T-helper 2 cell treated with Interferon-gamma antibody and Interleukin-4, amounts not matched to agents 5 μg/mL and 100 μg/mL, for 36 hours (primary cell): ENCODE data around the gene PLEKHJ1.

Source experiments
- DNase-seq: peaks from one replicate; pipeline ENCODE4 v3.0.0; 2021; ENCODE audit warnings: low spot score
- H3K27ac Mint-ChIP-seq: one replicate; pipeline ENCODE4 v1.8.0; 2021; ENCODE audit warnings: mild to moderate bottlenecking, mixed read lengths
- H3K27me3 Mint-ChIP-seq: one replicate; pipeline ENCODE4 v1.8.0; 2021; ENCODE audit warnings: low read depth, mixed read lengths
- H3K36me3 Mint-ChIP-seq: one replicate; pipeline ENCODE4 v1.8.0; 2021; ENCODE audit warnings: low read depth, mixed read lengths
- H3K4me1 Mint-ChIP-seq: one replicate; pipeline ENCODE4 v1.8.0; 2021; ENCODE audit warnings: low read depth, mixed read lengths
- H3K4me3 Mint-ChIP-seq: one replicate; pipeline ENCODE4 v1.8.0; 2022; ENCODE audit warnings: mild to moderate bottlenecking, moderate library complexity, mixed read lengths
- H3K9me3 Mint-ChIP-seq: one replicate; pipeline ENCODE4 v1.8.0; 2021; ENCODE audit warnings: mixed read lengths

PLEKHJ1 gene

DNA sequence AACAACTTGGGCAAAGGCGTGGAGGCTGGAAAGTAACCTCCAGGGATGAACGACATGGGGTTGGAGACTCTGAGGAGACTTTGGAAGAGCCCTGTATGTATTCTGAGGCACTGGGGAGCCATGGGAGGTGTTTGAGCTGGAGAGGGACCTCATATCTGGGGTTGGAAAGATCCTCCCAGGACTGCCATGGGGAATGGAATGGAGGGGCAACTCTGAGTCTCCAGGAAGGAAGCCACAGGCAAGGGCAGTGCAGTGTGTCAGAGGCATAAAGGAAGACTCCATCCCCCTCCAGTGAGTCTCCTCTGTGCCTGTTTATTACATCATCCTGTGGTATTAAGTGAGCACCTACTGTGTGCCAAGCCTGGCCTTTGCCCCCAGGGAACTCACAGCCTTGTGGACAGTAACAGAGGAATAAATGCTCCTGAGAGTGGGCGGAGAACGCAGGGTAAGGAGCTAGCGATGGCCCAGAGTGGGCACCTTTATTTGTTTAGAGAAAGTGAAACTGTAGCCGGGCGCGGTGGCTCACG, 38.1 kb upstream of the PLEKHJ1 start:
- peak overlapping the region; percentile 79 for H3K27ac Mint-ChIP-seq
- H3K36me3 Mint-ChIP-seq: peaks cover 32% of the 10 kb centered on the region
- no peak for DNase-seq
- peaks cover 24% of the 10 kb centered on the region for H3K4me1 Mint-ChIP-seq
- no peaks in the 10 kb centered on the region for H3K9me3 Mint-ChIP-seq
- peak overlapping the region; percentile 58 for H3K4me3 Mint-ChIP-seq
- no peaks in the 10 kb centered on the region for H3K27me3 Mint-ChIP-seq

DNA sequence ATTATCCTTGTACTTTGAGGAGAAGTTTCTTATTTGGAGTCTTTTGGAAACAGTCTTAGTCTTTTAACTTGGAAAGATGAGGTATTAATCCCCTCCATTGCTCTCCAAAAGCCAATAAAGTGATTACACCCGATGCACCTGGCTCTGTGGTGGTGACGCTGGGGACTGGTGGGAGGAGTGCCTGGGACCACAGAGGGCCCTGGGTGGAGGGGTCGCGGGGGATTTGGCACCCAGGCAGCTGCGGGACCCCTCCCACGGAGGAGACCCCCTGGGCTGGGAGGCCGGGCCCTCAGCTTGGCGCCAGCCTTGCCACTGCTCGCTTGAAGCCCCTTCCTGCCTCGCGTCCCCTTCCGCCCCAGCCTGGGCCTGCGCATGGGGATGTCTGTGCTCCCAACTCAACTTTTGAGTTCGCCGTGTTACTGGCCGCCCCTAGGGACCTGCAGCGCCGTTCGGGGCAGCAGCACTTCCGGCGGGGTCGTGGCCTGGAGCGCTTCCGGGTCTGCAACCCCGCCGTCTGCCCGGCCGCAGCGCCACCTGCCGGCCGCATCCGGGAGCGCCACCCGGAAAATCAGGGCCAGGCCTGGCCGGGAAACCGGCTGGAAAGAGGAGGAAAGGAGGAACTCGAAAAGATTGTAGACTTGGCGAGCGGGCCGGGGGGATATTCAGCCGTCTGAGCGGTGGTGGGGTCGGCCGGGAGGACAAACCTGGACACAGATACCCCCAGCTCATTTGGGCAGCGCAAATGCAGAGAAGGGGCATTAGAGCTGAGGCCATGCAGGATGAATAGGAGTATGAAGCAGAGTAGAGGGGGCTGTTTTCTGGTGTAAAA, 37.4 kb upstream of the PLEKHJ1 start:
- H3K4me3 Mint-ChIP-seq: peak overlapping the region; percentile 72
- H3K27me3 Mint-ChIP-seq: no peaks in the 10 kb centered on the region
- DNase-seq: peak; percentile 76
- peaks cover 25% of the 10 kb centered on the region for H3K4me1 Mint-ChIP-seq
- peak overlapping the region; percentile 79 for H3K27ac Mint-ChIP-seq
- no peaks in the 10 kb centered on the region for H3K9me3 Mint-ChIP-seq
- peaks cover 32% of the 10 kb centered on the region for H3K36me3 Mint-ChIP-seq

DNA sequence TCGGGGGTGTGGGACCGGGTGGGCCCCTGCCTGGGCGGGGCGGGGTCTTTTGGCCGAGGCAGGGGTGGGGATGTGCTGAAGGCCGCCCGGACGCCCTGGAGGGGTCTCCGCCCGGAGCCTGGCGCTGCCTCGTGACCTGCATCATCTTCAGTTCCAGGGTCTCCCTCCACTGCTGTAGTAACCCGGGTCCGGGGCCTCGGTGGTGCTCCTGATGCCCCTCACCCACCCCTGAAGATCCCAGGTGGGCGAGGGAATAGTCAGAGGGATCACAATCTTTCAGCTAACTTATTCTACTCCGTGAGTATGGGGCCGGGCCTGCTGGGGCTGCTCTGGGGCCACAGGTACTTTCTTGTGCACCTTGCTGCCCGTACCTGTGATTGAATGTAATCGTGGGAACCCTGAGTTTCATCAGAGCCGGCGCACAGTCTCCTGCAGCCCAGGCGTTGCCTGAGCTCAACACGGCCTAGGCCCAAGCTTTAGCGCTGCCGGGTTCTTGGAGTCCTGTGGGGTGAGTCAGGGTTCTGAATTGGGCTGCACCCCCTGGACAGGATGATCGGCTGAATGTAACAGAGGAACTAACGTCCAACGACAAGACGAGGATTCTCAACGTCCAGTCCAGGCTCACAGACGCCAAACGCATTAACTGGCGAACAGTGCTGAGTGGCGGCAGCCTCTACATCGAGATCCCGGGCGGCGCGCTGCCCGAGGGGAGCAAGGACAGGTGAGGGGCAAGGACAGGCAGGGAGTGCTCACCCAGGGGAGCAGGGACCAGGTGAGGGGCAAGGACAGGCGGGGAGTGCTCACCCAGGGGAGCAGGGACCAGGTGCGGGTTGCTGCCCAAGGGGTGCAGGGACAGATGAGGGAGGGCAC, 35.3 kb upstream of the PLEKHJ1 start:
- peak; percentile 29 for DNase-seq
- H3K36me3 Mint-ChIP-seq: peaks cover 32% of the 10 kb centered on the region
- H3K9me3 Mint-ChIP-seq: no peaks in the 10 kb centered on the region
- peak overlapping the region; percentile 91 for H3K4me3 Mint-ChIP-seq
- peaks cover 31% of the 10 kb centered on the region for H3K4me1 Mint-ChIP-seq
- H3K27me3 Mint-ChIP-seq: no peaks in the 10 kb centered on the region
- peak overlapping the region; percentile 91 for H3K27ac Mint-ChIP-seq

DNA sequence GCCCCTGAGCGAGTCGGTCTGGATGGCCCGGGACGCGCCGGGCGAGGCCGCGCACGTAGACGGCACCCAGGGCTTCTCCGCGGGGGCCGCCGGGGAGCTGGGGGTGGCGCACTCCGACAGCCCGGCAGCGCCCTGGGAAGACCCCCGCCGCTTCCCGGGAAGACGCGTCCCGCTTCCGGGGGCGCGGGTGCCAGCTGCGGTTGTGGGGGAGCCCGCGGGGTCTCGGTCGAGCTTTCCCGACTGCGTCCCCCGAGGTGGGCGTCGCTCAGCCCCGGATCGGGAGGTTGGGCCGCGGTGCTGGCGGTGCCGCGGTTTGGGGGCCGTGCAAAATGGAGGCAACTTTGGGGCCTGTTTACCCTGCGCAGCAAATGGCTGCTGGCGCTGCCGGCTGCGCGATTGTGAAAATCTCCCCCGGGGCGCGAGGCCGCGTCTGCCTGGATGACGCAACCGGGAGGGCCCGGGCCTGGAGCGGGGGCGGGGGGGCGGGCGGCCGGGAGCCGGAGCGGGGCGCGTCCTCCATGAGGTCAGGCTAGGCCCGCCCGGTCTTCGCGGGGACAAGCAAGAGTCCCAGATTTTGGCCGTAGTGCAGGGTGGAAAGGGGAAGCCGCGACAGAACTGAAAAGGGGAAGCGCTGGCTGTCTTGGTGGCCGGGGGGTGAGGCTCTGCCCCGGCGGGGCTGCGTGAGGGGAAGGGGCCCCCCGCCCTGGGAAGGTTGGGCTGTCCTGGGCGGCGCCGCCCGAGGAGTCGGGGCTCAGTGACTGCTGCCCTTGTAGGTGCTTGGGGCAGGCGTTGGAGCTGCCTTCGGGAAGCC, 34.5 kb upstream of the PLEKHJ1 start:
- H3K27ac Mint-ChIP-seq: peak overlapping the region; percentile 77
- DNase-seq: peak; percentile 73
- peak overlapping the region; percentile 87 for H3K4me3 Mint-ChIP-seq
- H3K36me3 Mint-ChIP-seq: peaks cover 32% of the 10 kb centered on the region
- H3K4me1 Mint-ChIP-seq: peaks cover 34% of the 10 kb centered on the region
- H3K27me3 Mint-ChIP-seq: no peaks in the 10 kb centered on the region
- no peaks in the 10 kb centered on the region for H3K9me3 Mint-ChIP-seq

GRCh38 chr19:2270157-2270422, 34.0 kb upstream of the PLEKHJ1 start:
- peak overlapping the region; percentile 87 for H3K4me3 Mint-ChIP-seq
- peak overlapping the region; percentile 89 for H3K27ac Mint-ChIP-seq
- H3K36me3 Mint-ChIP-seq: peaks cover 31% of the 10 kb centered on the region
- H3K9me3 Mint-ChIP-seq: no peaks in the 10 kb centered on the region
- peaks cover 34% of the 10 kb centered on the region for H3K4me1 Mint-ChIP-seq
- H3K27me3 Mint-ChIP-seq: no peaks in the 10 kb centered on the region
- peak; percentile 43 for DNase-seq

DNA sequence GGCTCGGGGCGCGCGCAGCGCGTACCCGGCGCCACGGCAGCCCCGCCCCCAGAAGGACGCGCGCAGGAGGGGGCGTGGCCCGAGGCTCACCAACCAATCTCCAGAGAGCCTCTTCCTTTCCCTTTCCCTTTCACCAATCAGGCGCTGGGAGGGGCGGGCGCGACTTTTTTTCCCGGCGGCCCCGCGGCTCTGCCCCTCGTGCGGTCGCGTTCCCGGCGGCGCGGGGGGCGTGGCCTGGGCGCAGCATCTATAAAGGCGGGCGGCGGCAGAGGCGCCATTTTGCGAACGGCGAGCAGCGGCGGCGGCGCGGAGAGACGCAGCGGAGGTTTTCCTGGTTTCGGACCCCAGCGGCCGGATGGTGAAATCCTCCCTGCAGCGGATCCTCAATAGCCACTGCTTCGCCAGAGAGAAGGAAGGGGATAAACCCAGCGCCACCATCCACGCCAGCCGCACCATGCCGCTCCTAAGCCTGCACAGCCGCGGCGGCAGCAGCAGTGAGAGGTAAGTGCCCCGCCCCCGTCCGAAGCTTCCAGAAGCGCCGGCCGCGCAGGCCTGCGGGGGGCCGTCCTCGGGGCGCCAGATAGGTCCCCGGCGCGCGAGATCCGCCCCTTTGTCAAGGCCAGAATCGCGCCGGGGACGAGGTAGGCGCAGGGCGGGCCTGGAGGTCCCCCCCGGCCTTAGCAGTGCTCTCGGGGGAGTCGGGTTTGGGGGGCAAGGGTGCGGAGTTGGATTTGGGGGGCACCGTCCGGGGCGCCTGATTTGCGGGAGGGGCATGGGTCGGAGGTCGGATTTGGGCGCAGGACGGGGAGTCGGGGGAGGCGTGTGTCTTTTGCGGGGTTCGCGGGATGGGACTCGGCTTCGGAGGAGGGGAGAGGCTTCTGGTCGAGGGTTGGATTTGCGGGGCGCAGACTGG, 33.4 kb upstream of the PLEKHJ1 start:
- Mint-ChIP-seq H3K36me3 (peaks cover 28% of the 10 kb centered on the region), H3K4me1 (peaks cover 31% of the 10 kb centered on the region), H3K9me3 (no peaks in the 10 kb centered on the region), H3K27me3 (no peaks in the 10 kb centered on the region), H3K4me3 (peak overlapping the region; percentile 87), H3K27ac (peak overlapping the region; percentile 89)
- DNase-seq: peak; percentile 99

- DNase-seq: no peak
- Mint-ChIP-seq H3K9me3 (no peaks in the 10 kb centered on the region), H3K27me3 (no peaks in the 10 kb centered on the region), H3K27ac (peak overlapping the region; percentile 75), H3K4me3 (peak overlapping the region; percentile 87), H3K36me3 (peaks cover 22% of the 10 kb centered on the region), H3K4me1 (peaks cover 25% of the 10 kb centered on the region)
Observed at GRCh38 chr19:2268861-2269243, 32.7 kb upstream of the PLEKHJ1 start.

GRCh38 chr19:2268480-2268830, 32.3 kb upstream of the PLEKHJ1 start:
- Mint-ChIP-seq H3K27me3 (no peaks in the 10 kb centered on the region), H3K4me1 (peaks cover 21% of the 10 kb centered on the region), H3K36me3 (peaks cover 19% of the 10 kb centered on the region), H3K27ac (peak overlapping the region; percentile 10), H3K9me3 (no peaks in the 10 kb centered on the region), H3K4me3 (peak overlapping the region; percentile 87)
- DNase-seq: no peak

DNA sequence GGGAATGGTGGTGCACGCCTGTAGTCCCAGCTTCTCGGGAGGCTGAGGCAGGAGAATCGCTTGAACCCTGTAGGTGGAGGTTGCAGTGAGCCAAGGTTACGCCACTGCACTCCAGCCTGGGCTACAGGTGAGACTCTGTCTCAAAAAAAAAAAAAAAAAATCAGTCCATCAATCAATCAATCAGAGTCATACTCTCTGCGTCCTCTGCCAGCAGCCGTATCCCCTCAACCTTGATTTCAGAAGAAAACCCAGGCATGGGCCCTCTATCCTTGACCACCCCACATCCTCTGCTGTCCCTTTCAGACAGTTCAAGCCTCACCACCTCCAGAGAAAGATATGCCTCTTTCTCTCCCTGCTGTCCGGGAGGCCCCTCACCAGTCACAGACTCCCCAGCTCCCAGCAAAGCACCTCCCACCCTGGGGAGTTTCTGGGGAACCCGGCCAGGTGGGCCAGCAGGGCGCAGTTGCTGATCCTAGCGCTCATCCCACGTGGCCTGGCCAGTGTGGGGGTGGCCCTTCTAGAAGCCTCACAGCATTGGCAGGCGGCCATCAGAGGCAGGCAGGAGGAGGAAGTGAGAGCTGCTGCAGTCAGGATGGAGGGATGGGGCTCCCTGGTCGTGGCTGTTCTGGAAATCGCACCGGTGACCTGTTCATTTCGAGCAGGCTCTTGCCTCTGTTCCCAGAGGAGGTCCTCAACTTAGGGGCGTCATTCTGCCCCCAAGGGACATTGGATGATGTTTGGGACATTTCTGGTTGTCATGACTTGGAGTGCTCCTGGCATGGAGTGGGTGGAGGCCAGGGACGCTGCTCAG, 30.3 kb upstream of the PLEKHJ1 start:
- peaks cover 4% of the 10 kb centered on the region for H3K36me3 Mint-ChIP-seq
- peaks cover 14% of the 10 kb centered on the region for H3K4me1 Mint-ChIP-seq
- no peaks in the 10 kb centered on the region for H3K27me3 Mint-ChIP-seq
- H3K4me3 Mint-ChIP-seq: no peak overlapping the region
- no peak for DNase-seq
- no peak overlapping the region for H3K27ac Mint-ChIP-seq
- no peaks in the 10 kb centered on the region for H3K9me3 Mint-ChIP-seq

GRCh38 chr19:2261438-2262172, 25.5 kb upstream of the PLEKHJ1 start:
- H3K9me3 Mint-ChIP-seq: no peaks in the 10 kb centered on the region
- peak; percentile 41 for DNase-seq
- no peaks in the 10 kb centered on the region for H3K36me3 Mint-ChIP-seq
- H3K27me3 Mint-ChIP-seq: no peaks in the 10 kb centered on the region
- H3K4me1 Mint-ChIP-seq: peaks cover 25% of the 10 kb centered on the region
- no peak overlapping the region for H3K4me3 Mint-ChIP-seq
- peak overlapping the region; percentile 75 for H3K27ac Mint-ChIP-seq

GRCh38 chr19:2260341-2260805, 24.2 kb upstream of the PLEKHJ1 start:
- H3K27me3 Mint-ChIP-seq: no peaks in the 10 kb centered on the region
- no peak for DNase-seq
- H3K9me3 Mint-ChIP-seq: no peaks in the 10 kb centered on the region
- no peaks in the 10 kb centered on the region for H3K36me3 Mint-ChIP-seq
- peaks cover 20% of the 10 kb centered on the region for H3K4me1 Mint-ChIP-seq
- H3K27ac Mint-ChIP-seq: peak overlapping the region; percentile 35
- H3K4me3 Mint-ChIP-seq: peak overlapping the region; percentile 24

DNA sequence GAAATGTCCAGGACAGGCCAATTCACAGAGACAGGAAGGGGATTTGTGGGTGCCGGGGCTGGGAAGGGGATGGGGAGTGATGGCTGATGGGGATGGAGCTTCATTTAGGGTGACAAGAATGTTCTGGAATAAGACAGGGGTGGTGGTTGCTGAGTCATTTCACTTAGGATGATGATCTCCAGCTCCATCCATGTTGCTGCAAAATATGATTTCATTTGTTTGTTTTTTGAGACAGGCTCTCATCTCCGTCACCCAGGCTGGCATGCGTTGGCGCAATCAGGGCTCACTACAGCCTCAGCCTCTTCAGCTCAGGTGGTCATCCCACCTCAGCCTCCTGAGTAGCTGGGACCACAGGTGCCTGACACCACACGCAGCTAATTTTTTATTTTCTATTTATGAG, 23.2 kb upstream of the PLEKHJ1 start:
- DNase-seq: no peak
- H3K4me1 Mint-ChIP-seq: peaks cover 20% of the 10 kb centered on the region
- H3K9me3 Mint-ChIP-seq: no peaks in the 10 kb centered on the region
- H3K27me3 Mint-ChIP-seq: peaks cover under 1% of the 10 kb centered on the region
- H3K27ac Mint-ChIP-seq: peak overlapping the region; percentile 94
- peak overlapping the region; percentile 47 for H3K4me3 Mint-ChIP-seq
- H3K36me3 Mint-ChIP-seq: no peaks in the 10 kb centered on the region
